Measurements from ENCODE around the gene ROS1.

DNA sequence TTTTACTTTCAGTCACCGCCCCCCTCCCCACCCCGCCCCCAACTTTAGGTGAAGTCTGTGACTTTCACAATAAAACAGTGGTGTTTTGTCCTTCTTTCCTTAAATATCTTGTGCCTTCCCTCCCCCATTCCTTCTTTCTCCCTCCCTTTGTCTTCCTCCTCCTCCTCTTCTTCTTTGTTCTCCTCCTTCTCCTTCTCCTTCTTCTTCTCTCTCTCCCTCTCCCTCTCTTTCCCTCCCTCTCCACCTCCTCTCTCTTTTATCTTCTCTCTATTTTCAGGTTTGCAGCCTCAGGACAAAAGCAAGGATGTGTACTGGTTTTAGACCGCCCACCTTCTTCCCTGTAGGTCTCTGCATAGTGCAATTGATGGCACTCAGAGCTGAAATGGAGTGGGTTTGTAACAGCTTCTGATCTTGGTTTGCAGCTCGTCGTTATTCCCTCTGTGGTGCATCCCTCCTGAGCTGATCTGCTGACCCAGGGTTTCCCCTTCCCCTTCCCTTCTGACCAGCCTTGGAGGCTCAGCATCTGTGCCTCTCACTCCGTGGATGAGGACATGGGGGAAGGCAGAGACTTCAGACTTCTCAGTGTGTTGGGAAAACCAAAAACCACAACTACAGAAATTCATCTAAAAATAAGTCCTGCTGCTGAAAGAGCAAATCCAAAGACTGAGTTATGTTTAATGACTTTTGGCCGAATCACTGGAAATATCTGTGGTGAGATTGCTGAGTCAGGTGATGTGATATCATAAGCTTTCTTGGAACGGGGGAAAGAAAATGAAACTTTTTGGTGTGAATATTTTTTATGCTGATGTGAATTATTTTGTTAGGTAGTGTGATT, 153.5 kb downstream of the ROS1 start:
- TF ChIP-seq JUND (IDR thresholded peaks at IDR 0.05) = no peak
- TF ChIP-seq, protein P1, sequence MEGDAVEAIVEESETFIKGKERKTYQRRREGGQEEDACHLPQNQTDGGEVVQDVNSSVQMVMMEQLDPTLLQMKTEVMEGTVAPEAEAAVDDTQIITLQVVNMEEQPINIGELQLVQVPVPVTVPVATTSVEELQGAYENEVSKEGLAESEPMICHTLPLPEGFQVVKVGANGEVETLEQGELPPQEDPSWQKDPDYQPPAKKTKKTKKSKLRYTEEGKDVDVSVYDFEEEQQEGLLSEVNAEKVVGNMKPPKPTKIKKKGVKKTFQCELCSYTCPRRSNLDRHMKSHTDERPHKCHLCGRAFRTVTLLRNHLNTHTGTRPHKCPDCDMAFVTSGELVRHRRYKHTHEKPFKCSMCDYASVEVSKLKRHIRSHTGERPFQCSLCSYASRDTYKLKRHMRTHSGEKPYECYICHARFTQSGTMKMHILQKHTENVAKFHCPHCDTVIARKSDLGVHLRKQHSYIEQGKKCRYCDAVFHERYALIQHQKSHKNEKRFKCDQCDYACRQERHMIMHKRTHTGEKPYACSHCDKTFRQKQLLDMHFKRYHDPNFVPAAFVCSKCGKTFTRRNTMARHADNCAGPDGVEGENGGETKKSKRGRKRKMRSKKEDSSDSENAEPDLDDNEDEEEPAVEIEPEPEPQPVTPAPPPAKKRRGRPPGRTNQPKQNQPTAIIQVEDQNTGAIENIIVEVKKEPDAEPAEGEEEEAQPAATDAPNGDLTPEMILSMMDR (IDR thresholded peaks at IDR 0.05; ENCODE audit: low read depth, low read length, missing input control) = no peak
- no peak for TF ChIP-seq YY1 (IDR thresholded peaks at IDR 0.05)
- TF ChIP-seq, protein P2, sequence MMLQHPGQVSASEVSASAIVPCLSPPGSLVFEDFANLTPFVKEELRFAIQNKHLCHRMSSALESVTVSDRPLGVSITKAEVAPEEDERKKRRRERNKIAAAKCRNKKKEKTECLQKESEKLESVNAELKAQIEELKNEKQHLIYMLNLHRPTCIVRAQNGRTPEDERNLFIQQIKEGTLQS (IDR thresholded peaks at IDR 0.05) = no peak
- TF ChIP-seq SP1 (IDR thresholded peaks at IDR 0.05) = no peak
